Measurements from ENCODE around the gene KIRREL3. TPM values are rescaled to one million over a fixed set of nuclear protein-coding genes. Genes with fewer than 3 reads are reported as not detected.

Gene KIRREL3
- total and polyA plus RNA-seq, 9 donors, result 0.25 to 5.3 (median 0.48) TPM

DNA sequence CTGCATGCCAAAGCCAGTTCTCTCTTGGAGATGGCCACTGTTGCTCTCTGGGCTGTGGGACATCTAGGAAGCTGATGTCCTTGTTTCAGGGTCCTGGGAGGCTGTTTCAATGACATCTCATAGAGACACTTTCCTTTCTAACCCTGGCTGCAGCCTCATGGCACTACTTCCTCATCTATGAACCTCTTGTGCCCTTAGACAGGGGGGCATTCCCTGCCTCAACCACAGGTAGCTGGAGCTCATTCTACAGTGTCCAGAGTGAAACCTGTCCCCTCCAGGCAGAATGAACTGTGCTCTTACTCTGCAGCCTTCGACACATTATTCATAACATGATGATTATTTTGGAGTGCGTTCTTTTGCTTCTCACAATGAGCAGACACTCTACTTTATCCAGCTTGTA is 335.9 kb downstream of the KIRREL3 start:
- intact Hi-C loops (cut with DNase I), result no loop called here
- no peak overlapping the region for H3K4me3 ChIP-seq
- H3K36me3 ChIP-seq, result no peaks in the 10 kb centered on the region
- TF ChIP-seq EP300 (IDR thresholded peaks at IDR 0.05), result no peak
- no peak for TF ChIP-seq POLR2A (IDR thresholded peaks at IDR 0.05)
- TF ChIP-seq CTCF (IDR thresholded peaks at IDR 0.05), result no peak
- no peaks in the 10 kb centered on the region for H3K27me3 ChIP-seq
- H3K4me1 ChIP-seq (ENCODE audit: insufficient read depth), result no peaks in the 10 kb centered on the region
- no peak for DNase-seq
- no peaks in the 10 kb centered on the region for H3K9me3 ChIP-seq
- H3K27ac ChIP-seq, result no peak overlapping the region
- 80 to 93% (median 89%) methylated on average over 2 of the region's 2 CpGs for WGBS, 3 donors

DNA sequence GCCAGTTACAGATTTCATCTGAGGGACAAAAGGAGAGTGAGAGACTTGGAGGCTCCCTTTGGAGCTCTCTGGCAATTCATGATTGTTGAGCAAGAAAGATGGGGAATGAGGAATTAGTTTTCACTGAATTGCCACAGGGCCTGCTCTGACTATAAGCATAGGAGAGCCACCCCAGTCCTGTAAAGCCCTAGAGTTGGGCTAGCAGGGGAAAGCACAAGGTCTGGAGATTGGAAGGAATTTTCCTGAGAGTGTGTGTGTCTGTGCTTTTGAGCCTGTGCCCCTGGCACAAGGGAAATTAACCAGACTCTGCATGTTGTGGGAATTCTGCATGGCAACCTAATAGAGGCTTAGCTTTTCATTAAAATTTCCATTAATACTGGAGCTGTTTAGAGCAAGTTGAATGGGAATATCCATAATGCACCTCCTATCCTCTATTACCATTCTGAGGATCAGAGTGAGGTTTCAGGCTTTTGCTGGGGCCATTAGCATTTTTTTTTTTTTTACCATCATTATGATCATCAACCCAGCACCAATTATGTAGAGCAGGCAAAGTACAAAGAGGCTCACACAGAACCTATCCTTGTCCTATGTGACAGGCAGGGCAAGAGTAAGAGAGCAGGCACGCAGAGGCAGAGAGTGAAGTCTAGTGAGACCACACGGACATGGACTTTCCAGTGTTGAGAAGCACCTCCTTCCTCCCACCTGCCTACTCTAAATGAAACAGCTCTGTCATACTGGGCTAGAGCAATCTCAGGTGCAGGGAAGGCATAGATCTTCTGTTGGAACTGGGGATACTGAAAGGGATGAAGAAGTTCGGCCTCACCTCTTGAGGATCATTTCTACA is 336.6 kb downstream of the KIRREL3 start:
- Histone ChIP-seq H3K4me3 (no peak overlapping the region), H3K36me3 (no peaks in the 10 kb centered on the region), H3K27ac (no peak overlapping the region), H3K4me1 (ENCODE audit: insufficient read depth) (no peaks in the 10 kb centered on the region), H3K27me3 (no peaks in the 10 kb centered on the region), H3K9me3 (no peaks in the 10 kb centered on the region)
- intact Hi-C loops (cut with DNase I), result no loop called here
- 88 to 94% (median 90%) methylated on average over 3 of the region's 3 CpGs for WGBS, 3 donors
- no peak for TF ChIP-seq CTCF (IDR thresholded peaks at IDR 0.05)
- no peak for TF ChIP-seq EP300 (IDR thresholded peaks at IDR 0.05)
- no peak for TF ChIP-seq POLR2A (IDR thresholded peaks at IDR 0.05)
- no peak for DNase-seq

- no peak for TF ChIP-seq EP300 (IDR thresholded peaks at IDR 0.05)
- no peak for TF ChIP-seq CTCF (IDR thresholded peaks at IDR 0.05)
- TF ChIP-seq POLR2A (IDR thresholded peaks at IDR 0.05), result no peak
- H3K4me3 ChIP-seq, result no peak overlapping the region
- H3K27me3 ChIP-seq, result no peaks in the 10 kb centered on the region
- DNase-seq, result no peak
- no peaks in the 10 kb centered on the region for H3K36me3 ChIP-seq
- no peaks in the 10 kb centered on the region for H3K4me1 ChIP-seq (ENCODE audit: insufficient read depth)
- 83 to 86% (median 84%) methylated on average over 8 of the region's 8 CpGs for WGBS, 3 donors
- intact Hi-C loops (cut with DNase I), result no loop called here
- no peaks in the 10 kb centered on the region for H3K9me3 ChIP-seq
- H3K27ac ChIP-seq, result no peak overlapping the region
Observed at GRCh38 chr11:126662035-126662790, 338.4 kb downstream of the KIRREL3 start.

DNA sequence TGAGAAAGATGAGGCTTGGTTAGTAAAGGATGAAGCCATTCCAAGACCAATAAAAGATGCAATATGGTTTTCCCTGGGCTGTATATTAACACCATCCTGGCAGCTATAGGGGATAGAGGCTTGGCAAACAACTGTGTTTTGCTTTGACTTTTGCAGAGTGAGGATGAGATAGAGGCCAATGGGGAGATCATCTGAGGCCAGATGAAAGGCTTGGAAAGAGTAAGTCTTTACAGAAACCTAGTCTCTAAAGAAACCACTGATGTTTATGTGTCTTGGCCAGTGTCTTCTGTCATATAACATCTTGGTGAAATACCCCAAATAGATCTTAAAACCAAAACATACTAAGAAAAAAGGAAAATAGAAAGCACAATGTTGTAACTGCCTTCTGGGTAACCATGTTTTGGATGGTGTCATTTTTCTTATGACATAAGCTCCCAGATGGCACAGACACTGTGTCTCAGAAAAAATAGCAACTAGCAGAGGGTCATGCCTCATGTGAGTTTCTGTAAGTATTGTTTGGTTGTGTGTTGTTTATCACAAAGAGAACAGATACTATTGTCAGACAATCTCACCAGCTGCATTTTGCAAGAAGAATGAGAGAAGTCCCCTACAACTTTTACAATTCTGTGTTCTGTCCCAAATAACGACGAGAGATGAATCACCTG is 339.7 kb downstream of the KIRREL3 start:
- TF ChIP-seq POLR2A (IDR thresholded peaks at IDR 0.05) (no peak), EP300 (IDR thresholded peaks at IDR 0.05) (no peak), CTCF (IDR thresholded peaks at IDR 0.05) (no peak)

More for the DNA sequence above, 339.7 kb downstream of the KIRREL3 start:
- no peaks in the 10 kb centered on the region for H3K4me1 ChIP-seq (ENCODE audit: insufficient read depth)
- H3K27ac ChIP-seq, result no peak overlapping the region
- no peak overlapping the region for H3K4me3 ChIP-seq
- H3K27me3 ChIP-seq, result no peaks in the 10 kb centered on the region
- no peak for DNase-seq
- no peaks in the 10 kb centered on the region for H3K36me3 ChIP-seq
- H3K9me3 ChIP-seq, result no peaks in the 10 kb centered on the region
- intact Hi-C loops (cut with DNase I), result no loop called here
- WGBS, 3 donors, result 37 to 50% (median 45%) methylated on average over 2 of the region's 2 CpGs

Data from ovary (tissue), 9 donors.